Stimulated activated naive CD8-positive, alpha-beta T cell treated with anti-CD3 and anti-CD28 coated beads, Interleukin-15, Interleukin-2, amounts not matched to agents 100 U/mL and 50 U/mL, for 24 hours (primary cell): ENCODE results near the gene NACC2.
"Not testable (repeated sequence)": the region's sequence is repeated elsewhere in the genome, so short reads cannot be mapped to it uniquely, and the experiment has no call there.

ENCODE experiments used
- ATAC-seq: fragments of 150-1000 bp; cut with Tn5 transposase; one replicate; pipeline ENCODE4 v1.10.0; 2021
- DNase-seq: peaks from one replicate; pipeline ENCODE4 v3.0.0; 2021

NACC2 gene

GRCh38 chr9:136080716-136081112 is 14.4 kb downstream of the NACC2 start:
- DNase-seq (no peak), ATAC-seq (no peak)

GRCh38 chr9:136079916-136080246 is 15.2 kb downstream of the NACC2 start:
- no peak for ATAC-seq
- DNase-seq = no peak

- no peak for DNase-seq
- ATAC-seq = no peak
Measured at GRCh38 chr9:136079211-136079915, 15.7 kb downstream of the NACC2 start.

- no peak for ATAC-seq
Measured at GRCh38 chr9:136078498-136079011, 16.5 kb downstream of the NACC2 start.

GRCh38 chr9:136078024-136078423 is 17.1 kb downstream of the NACC2 start:
- no peak for ATAC-seq
- DNase-seq = no peak

More at GRCh38 chr9:136078498-136079011, 16.5 kb downstream of the NACC2 start:
- no peak for DNase-seq

- no peak for ATAC-seq
- DNase-seq = no peak
Measured at GRCh38 chr9:136077491-136077890, 17.6 kb downstream of the NACC2 start.

- no peak for DNase-seq
- peak; percentile 21 for ATAC-seq
Measured at GRCh38 chr9:136075881-136076678, 19.0 kb downstream of the NACC2 start.

GRCh38 chr9:136075134-136075841 is 19.8 kb downstream of the NACC2 start:
- ATAC-seq = no peak
- DNase-seq = no peak

- DNase-seq = no peak
- ATAC-seq = no peak
Measured at GRCh38 chr9:136074706-136075105, 20.4 kb downstream of the NACC2 start.

GRCh38 chr9:136062657-136063439 is 32.2 kb downstream of the NACC2 start:
- DNase-seq (no peak), ATAC-seq (no peak)

GRCh38 chr9:136061916-136062315 is 33.2 kb downstream of the NACC2 start:
- not testable (repeated sequence) for DNase-seq, ATAC-seq

GRCh38 chr9:136061405-136061804 is 33.7 kb downstream of the NACC2 start:
- DNase-seq (no peak), ATAC-seq (no peak)

GRCh38 chr9:136060671-136061371 is 34.3 kb downstream of the NACC2 start:
- ATAC-seq (no peak), DNase-seq (no peak)

- ATAC-seq (no peak), DNase-seq (no peak)
Measured at GRCh38 chr9:136059851-136060670, 35.0 kb downstream of the NACC2 start.

- no peak for ATAC-seq
- DNase-seq = no peak
Measured at GRCh38 chr9:136059321-136059791, 35.7 kb downstream of the NACC2 start.

- no peak for DNase-seq
- no peak for ATAC-seq
Measured at GRCh38 chr9:136058801-136059302, 36.2 kb downstream of the NACC2 start.

- no peak for ATAC-seq
- no peak for DNase-seq
Measured at GRCh38 chr9:136058084-136058483, 37.0 kb downstream of the NACC2 start.

GRCh38 chr9:136057236-136058081 is 37.6 kb downstream of the NACC2 start:
- DNase-seq (no peak), ATAC-seq (no peak)
